ENCODE measurements around the gene VPS11. TPM values are rescaled to one million over a fixed set of nuclear protein-coding genes. Genes with fewer than 3 reads are reported as not detected.
"Not testable (repeated sequence)": the region's sequence is repeated elsewhere in the genome, so short reads cannot be mapped to it uniquely, and the experiment has no call there.

Gene VPS11
- 17.8 TPM for total RNA-seq

DNA sequence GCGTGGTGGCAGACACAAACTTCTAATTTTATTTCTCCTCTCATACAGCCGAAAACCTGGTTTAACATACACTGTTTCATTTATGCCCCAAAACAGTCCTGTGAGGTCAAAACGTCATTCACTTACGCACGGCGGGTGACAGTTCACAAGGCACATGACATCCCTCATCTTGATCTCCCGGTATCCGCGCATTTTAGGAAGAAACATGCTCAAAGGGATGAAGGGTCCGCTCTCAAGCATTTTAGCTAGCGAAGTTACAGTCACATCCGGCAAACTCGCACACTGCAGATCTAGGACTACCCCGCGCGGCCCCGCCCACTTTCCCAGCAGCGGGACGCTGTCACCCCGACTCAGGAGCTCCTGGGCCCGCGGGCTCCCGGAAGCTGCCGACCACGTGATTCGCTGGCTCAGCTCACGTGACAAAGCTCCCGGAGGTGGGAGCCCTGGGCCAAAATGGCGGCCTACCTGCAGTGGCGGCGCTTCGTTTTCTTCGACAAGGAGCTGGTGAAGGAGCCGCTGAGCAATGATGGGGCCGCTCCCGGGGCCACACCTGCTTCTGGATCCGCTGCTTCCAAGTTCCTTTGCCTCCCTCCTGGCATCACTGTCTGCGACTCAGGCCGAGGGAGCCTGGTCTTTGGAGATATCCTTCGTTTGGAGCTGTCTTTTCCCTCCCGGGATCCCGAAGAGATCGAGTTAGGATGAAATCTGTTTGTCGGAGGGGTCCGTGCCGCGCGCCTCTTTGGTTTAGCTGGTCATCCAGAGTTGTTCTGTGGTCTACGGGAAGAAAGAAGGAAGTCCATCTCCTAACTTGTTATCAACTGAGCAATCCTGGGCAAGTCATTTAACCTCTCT, at the start of gene VPS11:
VPS11 (plus strand) TSS at position 448 of the 852 bp plus-strand sequence; CDS start at position 454, 6 bp downstream.
- ATAC-seq, result peak; percentile 99

DNA sequence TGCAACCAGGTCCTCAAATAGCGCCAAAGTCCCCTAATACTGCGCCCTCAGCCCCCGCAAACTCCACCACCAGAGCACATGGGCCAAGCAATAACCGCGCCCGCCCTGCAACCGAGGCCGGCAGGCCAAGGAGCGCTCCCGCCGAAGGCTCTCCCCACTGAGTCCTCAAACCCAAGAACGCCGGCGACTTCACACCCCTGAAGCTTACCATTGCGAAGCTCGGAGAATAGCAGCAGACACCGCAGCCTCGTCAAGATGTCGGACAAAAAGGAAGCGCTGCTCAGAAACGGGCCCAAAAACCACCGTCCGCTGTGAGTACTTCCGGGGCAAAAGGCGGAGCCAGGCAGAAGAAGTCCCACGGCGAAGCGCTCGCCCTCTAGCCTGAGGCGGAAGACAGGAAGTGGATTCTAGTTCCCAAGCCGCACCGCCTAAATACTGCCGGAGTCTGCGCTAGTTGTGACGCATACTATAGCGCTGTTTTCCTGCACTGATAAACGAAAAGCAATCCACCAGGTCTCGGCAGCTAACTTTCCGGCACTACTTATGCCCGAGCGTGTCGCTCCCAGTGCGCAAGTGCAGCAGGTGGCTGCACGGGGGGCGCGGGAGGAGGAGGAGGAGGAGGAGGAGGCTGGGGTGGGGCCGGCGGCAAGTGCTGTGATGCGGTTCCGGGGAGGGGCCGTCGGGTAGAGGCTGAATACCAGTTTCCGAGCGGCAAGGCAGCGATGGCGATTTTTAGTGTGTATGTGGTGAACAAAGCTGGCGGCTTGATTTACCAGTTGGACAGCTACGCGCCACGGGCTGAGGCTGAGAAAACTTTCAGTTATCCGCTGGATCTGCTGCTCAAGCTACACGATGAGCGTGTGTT, 49.3 kb upstream of the VPS11 start, which contains the start of the genes RPS25 and TRAPPC4:
RPS25 (minus strand) TSS at position 270 of the 865 bp plus-strand sequence; CDS start at position 211, 59 bp downstream.
TRAPPC4 (plus strand) TSS at position 693 of the 865 bp plus-strand sequence; CDS start at position 723, 30 bp downstream.
- ATAC-seq, result peak; percentile 95

GRCh38 chr11:119019996-119020395, 47.6 kb upstream of the VPS11 start:
- ATAC-seq, result no peak

GRCh38 chr11:119021631-119022030, 46.0 kb upstream of the VPS11 start:
- ATAC-seq, result no peak

- no peak for ATAC-seq
Measured at GRCh38 chr11:119023741-119024140, 43.9 kb upstream of the VPS11 start.

- ATAC-seq, result no peak
Measured at GRCh38 chr11:119024430-119025098, 43.1 kb upstream of the VPS11 start.

DNA sequence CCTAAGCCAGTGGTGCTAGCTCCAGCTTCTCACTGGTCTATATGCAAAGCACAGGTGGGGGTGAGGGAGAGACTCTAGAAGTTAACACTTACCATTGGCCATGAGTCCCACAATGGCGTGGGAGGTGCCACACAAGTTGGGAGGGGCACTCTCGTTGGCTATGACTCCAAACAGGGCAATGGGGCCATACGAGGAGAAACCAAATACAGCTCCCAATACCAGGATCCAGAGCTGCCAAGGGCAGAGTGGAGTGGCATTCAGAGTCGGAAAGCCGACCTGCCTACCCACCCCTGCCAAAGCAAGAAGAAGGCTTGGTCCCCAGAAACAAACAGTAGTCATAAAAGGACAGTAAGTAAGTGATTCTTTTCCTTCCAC, 42.5 kb upstream of the VPS11 start:
- ATAC-seq, result no peak

DNA sequence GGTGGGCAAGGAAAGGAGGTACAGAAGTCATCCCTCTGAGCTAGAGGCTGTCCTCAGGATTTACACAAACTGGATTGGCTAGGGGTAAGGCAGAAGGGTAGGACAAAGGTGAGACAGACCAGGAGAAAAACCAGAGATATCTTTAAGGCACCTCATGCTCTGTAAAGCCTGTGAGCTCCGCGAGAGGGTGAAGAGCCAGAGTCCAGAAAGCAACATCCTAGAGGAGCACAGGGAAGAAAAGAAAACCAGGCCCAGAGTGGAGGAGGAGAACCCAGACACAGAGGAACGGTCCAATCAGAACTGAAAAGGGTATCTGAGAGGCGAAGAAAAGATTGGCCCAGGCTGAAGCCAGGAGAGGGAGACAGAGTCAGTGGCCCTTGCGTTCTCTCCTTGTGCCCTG, 42.1 kb upstream of the VPS11 start:
- ATAC-seq, result no peak

DNA sequence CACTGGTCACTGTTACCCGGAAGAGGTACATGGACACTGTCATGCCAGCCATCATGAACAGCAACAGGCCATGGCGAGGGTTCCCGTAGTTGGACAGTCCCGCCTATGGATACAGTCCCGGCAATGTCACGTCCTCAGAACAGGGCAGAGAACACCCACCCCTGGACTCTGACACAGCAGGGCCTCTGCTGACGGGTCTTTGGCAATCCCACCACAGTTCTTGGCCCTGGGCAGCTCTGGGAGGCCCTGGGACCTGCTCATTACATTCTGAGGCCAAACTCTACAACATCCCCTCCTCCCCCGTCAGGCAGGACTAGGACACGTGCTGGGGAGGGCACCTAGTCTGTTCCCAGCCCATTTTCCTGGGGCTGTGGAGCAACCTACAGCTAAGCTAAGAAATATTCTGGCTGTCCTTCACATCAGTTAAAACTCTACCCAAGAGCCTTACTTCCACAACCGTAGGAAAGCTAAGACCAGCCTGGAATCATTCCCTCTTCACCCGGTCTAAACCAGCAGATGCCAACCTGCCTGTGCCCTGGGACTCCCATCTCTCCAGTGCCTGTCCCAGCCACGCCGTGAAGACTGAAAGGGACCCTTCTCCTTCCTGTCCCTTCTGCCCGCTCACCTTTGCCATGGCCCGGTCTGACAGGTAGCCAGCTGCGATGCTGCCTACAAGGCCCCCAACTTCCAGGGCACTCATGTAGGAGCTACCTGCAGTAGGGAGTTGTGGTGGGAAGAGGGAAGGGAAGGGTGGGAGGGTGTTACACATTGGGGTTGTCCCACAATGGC, 41.4 kb upstream of the VPS11 start:
- ATAC-seq, result no peak

- ATAC-seq, result no peak
Measured at GRCh38 chr11:119026970-119027369, 40.6 kb upstream of the VPS11 start.

- ATAC-seq, result no peak
Measured at GRCh38 chr11:119027561-119028345, 39.9 kb upstream of the VPS11 start.

DNA sequence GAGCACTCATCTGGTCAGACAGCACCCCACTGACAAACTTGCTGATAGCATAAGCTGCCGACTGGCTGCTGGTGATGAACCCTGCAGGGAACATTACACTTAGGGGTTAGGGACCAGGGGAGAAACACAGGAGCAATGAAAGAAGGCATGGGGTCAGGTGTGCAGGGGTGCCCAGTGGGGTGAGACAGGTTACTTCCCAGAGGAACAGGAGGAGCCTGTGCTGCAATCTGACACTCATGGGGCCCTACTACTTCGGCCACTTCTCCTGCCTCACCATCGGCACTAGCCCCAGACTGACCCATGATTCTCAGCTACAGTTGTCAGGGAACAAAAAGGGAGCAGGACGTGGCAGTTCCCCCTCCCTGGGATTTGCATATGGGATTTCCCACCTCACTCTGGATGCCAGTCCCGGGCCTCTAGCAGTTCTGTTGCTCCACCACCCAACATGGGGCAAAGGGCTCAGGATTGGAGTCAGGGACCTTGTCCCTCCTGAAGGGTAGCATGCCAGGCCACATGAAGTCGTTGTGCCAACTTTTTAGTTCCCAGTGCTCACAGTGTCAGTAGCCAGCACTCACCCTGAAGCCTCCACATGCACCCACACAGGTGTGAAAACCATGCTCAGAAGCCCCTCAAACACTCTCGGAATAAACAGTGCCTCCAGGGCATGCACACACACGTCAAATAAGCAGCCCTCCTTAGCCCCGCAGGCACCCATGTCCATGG, 39.1 kb upstream of the VPS11 start:
- no peak for ATAC-seq

DNA sequence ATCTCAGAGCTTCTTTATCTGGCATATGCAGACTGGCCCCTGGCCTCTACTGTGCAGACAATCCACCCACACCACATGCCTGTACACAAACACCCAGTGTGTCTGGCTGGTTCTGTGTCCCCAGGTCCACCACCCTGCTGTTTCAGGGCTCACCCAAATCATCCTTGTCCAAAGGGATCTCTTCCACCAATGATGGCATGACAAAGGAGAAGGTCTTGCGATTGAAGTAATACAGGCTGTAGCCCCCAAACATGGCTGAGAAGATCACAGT, 38.6 kb upstream of the VPS11 start:
- no peak for ATAC-seq

DNA sequence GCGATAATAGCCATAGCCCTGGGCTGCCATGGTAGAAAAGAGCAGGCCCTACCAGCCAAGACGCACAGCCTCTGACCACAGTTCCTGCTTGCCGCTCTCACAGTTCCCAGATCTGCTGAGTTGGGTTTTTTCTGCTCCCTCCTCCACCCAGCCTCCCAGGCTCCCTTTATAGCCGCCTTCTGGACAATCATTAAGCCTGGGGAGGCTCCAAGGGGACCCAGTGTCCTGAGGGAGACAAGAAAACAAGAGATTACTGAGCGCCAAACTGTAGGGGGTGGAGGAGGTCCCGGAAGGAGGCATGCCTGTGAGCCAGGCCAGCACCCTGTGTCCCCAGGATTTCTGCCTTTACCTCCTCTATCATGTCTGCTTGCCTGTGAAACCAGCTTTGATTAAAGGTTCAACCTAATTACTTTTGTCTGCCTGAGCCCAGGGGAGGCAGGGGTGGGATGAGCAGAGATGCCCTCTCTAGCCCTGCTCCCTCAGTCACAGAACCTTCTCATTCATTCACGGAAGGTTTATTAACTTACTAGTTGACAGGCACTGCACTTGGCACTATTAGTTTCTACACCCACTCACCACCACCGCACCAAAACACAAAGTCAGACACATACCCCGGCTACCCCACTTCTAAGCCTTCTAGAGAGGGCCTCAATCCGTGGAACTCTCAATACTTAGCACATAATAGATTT, 38.1 kb upstream of the VPS11 start:
- no peak for ATAC-seq

DNA sequence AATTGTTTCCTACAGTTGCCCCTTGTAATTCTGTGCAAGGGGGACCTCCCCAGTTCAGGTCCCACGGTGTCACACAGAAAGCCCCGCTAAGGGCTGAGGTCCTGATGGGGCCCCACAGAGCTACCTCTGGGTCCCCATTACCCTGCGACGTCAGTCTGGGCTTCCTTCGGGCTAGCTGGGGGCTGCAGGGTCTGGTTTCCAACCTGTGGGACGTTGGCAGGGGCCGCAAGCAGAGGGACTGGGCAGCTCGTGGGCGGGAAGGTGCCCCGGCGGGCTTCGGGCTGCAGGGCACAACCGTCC, 37.6 kb upstream of the VPS11 start:
- peak; percentile 1 for ATAC-seq

GRCh38 chr11:119030329-119031047, 37.1 kb upstream of the VPS11 start, which contains the start of gene SLC37A4:
TSS of gene SLC37A4 (minus strand) at chr11:119030877.
- ATAC-seq, result peak; percentile 96

- ATAC-seq, result no peak
Measured at GRCh38 chr11:119031912-119032280, 35.7 kb upstream of the VPS11 start.

- not testable (repeated sequence) for ATAC-seq
Measured at GRCh38 chr11:119033421-119033820, 34.2 kb upstream of the VPS11 start.

GRCh38 chr11:119034813-119035212, 32.8 kb upstream of the VPS11 start:
- ATAC-seq, result no peak

- ATAC-seq, result no peak
Measured at GRCh38 chr11:119038884-119039283, 28.7 kb upstream of the VPS11 start.

Measured in esophagus mucosa (tissue), 1 donor.